ENCODE data around the gene GAS2L2.

GAS2L2 gene

DNA sequence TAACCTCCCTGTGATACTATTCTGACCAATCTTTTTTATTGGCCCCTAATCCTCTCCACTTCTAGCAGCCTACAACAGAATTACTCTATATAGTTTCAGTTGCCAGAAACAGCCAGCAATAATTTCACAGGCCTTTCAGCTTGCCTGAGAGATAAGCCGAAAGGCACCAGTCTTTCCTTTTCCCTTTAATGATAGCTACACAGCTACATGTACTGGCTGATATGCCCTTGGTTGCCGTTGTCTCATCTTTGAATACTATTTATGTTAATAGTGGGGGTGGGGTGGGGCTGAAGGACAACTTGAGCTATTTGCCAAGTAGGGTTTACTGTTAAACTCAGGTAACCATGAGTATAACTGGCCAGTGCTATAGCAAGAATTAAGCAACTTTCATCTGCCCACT, 57.4 kb downstream of the GAS2L2 start:
- no peak for DNase-seq (ENCODE audit: low read depth, low spot score)

DNA sequence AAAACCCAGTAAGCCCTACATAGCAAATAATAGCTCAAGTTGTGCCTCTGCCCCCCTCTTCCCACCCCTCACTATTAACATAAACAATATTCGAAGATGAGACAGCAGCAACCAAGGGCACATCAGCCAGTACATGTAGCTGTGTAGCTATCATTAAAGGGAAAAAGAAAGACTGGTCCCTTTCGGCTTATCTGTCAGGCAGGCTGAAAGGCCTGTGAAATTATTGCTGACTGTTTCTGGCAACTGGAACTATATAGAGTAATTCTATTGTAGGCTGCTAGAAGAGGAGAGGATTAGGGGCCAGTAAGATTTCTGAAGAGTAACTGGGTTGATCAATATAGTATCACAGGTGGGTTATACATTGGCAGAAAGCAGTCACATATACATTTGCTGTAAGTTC, 58.1 kb downstream of the GAS2L2 start:
- no peak for DNase-seq (ENCODE audit: low read depth, low spot score)
